GM12891 (cell line): ENCODE data around the gene SMTN.

Experiments
- POLR2AphosphoS5 ChIP-seq: IDR thresholded peaks from 2 replicates; pipeline ENCODE4 v1.6.1; 2011; ENCODE audit warnings: low read depth, low read length, control low read depth
- TAF1 ChIP-seq: IDR thresholded peaks from 2 replicates; pipeline ENCODE4 v1.6.1; 2011; ENCODE audit warnings: low read depth, low read length, control low read depth

DNA sequence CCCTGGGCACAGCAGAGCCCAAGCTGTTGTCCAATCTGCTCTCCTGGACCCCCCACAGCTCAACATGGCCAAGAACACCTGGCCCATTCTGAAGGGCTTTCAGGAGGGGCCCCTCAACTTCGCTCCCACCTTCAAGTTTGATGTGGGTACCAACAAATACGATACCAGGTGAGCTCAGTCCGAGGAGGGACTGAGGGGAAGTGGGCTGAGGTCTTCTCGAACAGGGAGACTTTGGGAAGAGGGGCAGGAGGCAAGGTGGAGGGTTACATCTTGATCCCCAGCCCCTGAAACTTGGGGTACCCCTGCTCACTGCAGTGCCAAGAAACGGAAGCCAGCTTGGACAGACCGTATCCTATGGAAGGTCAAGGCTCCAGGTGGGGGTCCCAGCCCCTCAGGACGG, 47.0 kb downstream of the SMTN start:
- TF ChIP-seq POLR2AphosphoS5 (no peak), TAF1 (no peak)
